Right cardiac atrium (tissue), 5 donors: Measurements from ENCODE around the gene ANGPTL5. TPM values are rescaled to one million over a fixed set of nuclear protein-coding genes. Genes with fewer than 3 reads are reported as not detected.
A peak's percentile ranks its signal among the peaks of the same experiment; 100 is the strongest.
"Not testable (repeated sequence)": the region's sequence is repeated elsewhere in the genome, so short reads cannot be mapped to it uniquely, and the experiment has no call there.

Experiments
- ATAC-seq, 2 donors: fragments of 200-7000 bp; cut with Tn5 transposase; one replicate each; pipeline versions ENCODE4 v1.8.0 to v1.9.1; 2020; ENCODE audit warnings: moderate library complexity in 2 of 2, mild to moderate bottlenecking in 1 of 2
- DNase-seq, 3 donors: peaks; one replicate each; pipeline ENCODE4 v3.0.0-alpha.2; 2020
- H3K27ac ChIP-seq: one replicate; pipeline ENCODE4 v1.5.1; 2013; ENCODE audit warnings: mild to moderate bottlenecking, low read length, control low read depth, moderate library complexity
- H3K27me3 ChIP-seq: one replicate; pipeline ENCODE4 v1.6.1; 2013; ENCODE audit not compliant: control insufficient read depth, insufficient read depth
- H3K4me1 ChIP-seq: one replicate; pipeline ENCODE4 v1.6.1; 2013; ENCODE audit warnings: low read length; ENCODE audit not compliant: control insufficient read depth, insufficient read depth
- H3K4me3 ChIP-seq: one replicate; pipeline ENCODE4 v1.5.1; 2013; ENCODE audit warnings: low read length, control low read depth
- H3K9me3 ChIP-seq: one replicate; pipeline ENCODE4 v1.6.1; 2013; ENCODE audit warnings: low read length; ENCODE audit not compliant: control insufficient read depth
- WGBS: extraction: QIAGEN DNeasy Blood & Tissue Kit; methylation state at CpG from one replicate; pipeline ENCODE4 v1.1.7; 2013; 5-methylcytosine and 5-hydroxymethylcytosine counted together
- intact Hi-C, 4 donors: fragments of 100-400 bp; cut with DNase I; formaldehyde crosslinking; loops; one replicate each; pipeline versions ENCODE4 v1.11.0 to v1.14.0; 2022 to 2023
- polyA plus RNA-seq: library from polyadenylated mRNA; stranded (reverse); fragments of 200-250 nt; gene quantifications from one replicate; pipeline ENCODE4 v1.2.3, GENCODE V29; 2013
- total RNA-seq, 4 donors: library from RNA; stranded (reverse); fragmentation: NEBNext Ultra II Directional; extraction: Animal tissue kit (Norgen Biotek cat#: 25700); gene quantifications; one replicate each; pipeline ENCODE4 v1.2.1, GENCODE V29; 2021
- donor health status: healthy with polysubstance abuse.
- donor health status: DM: no; HTN: yes; CAD: no.
- donor health status: DM: no; HTN: no; CAD: no.
- donor health status: DM: no; HTN: yes; CAD: no; lungs with severe emphysema.
- donor health status: DM: yes; HTN: yes; CAD: no.

ANGPTL5 gene
- total and polyA plus RNA-seq, 5 donors = 1.3 to 4.9 (median 2.7) TPM

- H3K4me3 ChIP-seq = no peak overlapping the region
- WGBS = 57% methylated on average over 5 of the region's 5 CpGs
- ATAC-seq (peak; percentile 29 to 55), DNase-seq (peak in 1 of 3 donors; percentile 26)
- intact Hi-C loops = loop anchor here in 3 of 4 donors (2.0 to 10.0 kb wide), 3 partner anchors 142 to 802 kb away; no protein-coding TSS in a partner anchor
- H3K4me1 ChIP-seq = no peaks in the 10 kb centered on the region
- no peak overlapping the region for H3K27ac ChIP-seq
- no peaks in the 10 kb centered on the region for H3K9me3 ChIP-seq
- no peaks in the 10 kb centered on the region for H3K27me3 ChIP-seq
These were observed 53.7 kb downstream of the ANGPTL5 start for GRCh38 chr11:101862391-101863233.

GRCh38 chr11:101860696-101861427 is 55.5 kb downstream of the ANGPTL5 start:
- no peaks in the 10 kb centered on the region for H3K4me1 ChIP-seq
- ATAC-seq (peak; percentile 90 to 91), DNase-seq (peak; percentile 17 to 57 (median 52))
- H3K4me3 ChIP-seq = no peak overlapping the region
- no peaks in the 10 kb centered on the region for H3K27me3 ChIP-seq
- no peak overlapping the region for H3K27ac ChIP-seq
- intact Hi-C loops = loop anchor here (2.0 to 10.0 kb wide), 4 partner anchors 146 to 804 kb away; no protein-coding TSS in a partner anchor
- H3K9me3 ChIP-seq = no peaks in the 10 kb centered on the region
- WGBS = 21% methylated on average over 9 of the region's 9 CpGs

GRCh38 chr11:101852260-101852659 is 64.1 kb downstream of the ANGPTL5 start:
- H3K27ac ChIP-seq, H3K4me1 ChIP-seq, DNase-seq, intact Hi-C loops, H3K4me3 ChIP-seq, H3K9me3 ChIP-seq, ATAC-seq, H3K27me3 ChIP-seq: not testable (repeated sequence)
- WGBS = 95% methylated on average over 11 of the region's 11 CpGs

GRCh38 chr11:101848262-101848661 is 68.1 kb downstream of the ANGPTL5 start:
- WGBS = 20% methylated on average over 2 of the region's 2 CpGs
- H3K4me3 ChIP-seq = no peak overlapping the region
- DNase-seq (no peak), ATAC-seq (no peak)
- no peaks in the 10 kb centered on the region for H3K27me3 ChIP-seq
- no peaks in the 10 kb centered on the region for H3K9me3 ChIP-seq
- H3K27ac ChIP-seq = no peak overlapping the region
- H3K4me1 ChIP-seq = no peaks in the 10 kb centered on the region
- intact Hi-C loops = loop anchor here in 3 of 4 donors (5.0 to 10.0 kb wide), 2 partner anchors 391 to 393 kb away; no protein-coding TSS in a partner anchor

GRCh38 chr11:101844608-101845007 is 71.7 kb downstream of the ANGPTL5 start:
- DNase-seq = no peak
- ATAC-seq = no peak
- intact Hi-C loops = loop anchor here in 3 of 4 donors (5.0 to 10.0 kb wide), 2 partner anchors 387 to 390 kb away; no protein-coding TSS in a partner anchor

GRCh38 chr11:101840704-101841103 is 75.6 kb downstream of the ANGPTL5 start:
- WGBS = 54% methylated on average over 2 of the region's 2 CpGs
- H3K27me3 ChIP-seq = no peaks in the 10 kb centered on the region
- H3K27ac ChIP-seq = no peak overlapping the region
- H3K4me1 ChIP-seq = no peaks in the 10 kb centered on the region
- DNase-seq (no peak), ATAC-seq (no peak)
- H3K4me3 ChIP-seq = no peak overlapping the region
- H3K9me3 ChIP-seq = no peaks in the 10 kb centered on the region
- intact Hi-C loops = loop anchor here in 1 of 4 donors (10.0 kb wide), 1 partner anchor 386 kb away; no protein-coding TSS in a partner anchor

More at GRCh38 chr11:101844608-101845007, 71.7 kb downstream of the ANGPTL5 start:
- Histone ChIP-seq H3K27ac (no peak overlapping the region), H3K4me3 (no peak overlapping the region), H3K9me3 (no peaks in the 10 kb centered on the region), H3K27me3 (no peaks in the 10 kb centered on the region), H3K4me1 (no peaks in the 10 kb centered on the region)

Other genes with a start within 250 kb of the ANGPTL5 start
- 1 to 10 TPM; 3.9 to 7.2 (median 5.7) TPM for gene CEP126, start 1.5 kb downstream of the ANGPTL5 start, total RNA-seq
- gene CEP126, start 1.5 kb downstream of the ANGPTL5 start, polyA plus RNA-seq = 3.1 TPM
- 1 to 10 TPM; 1.1 to 1.7 (median 1.6) TPM for gene CFAP300, start 130.9 kb upstream of the ANGPTL5 start, total RNA-seq
- gene CFAP300, start 130.9 kb upstream of the ANGPTL5 start, polyA plus RNA-seq = 1.1 TPM
- 100 to 1,000 TPM in 3 of 4 donors, 10 to 100 TPM in 1; 97.4 to 112 (median 106) TPM for gene YAP1, start 193.9 kb upstream of the ANGPTL5 start, total RNA-seq
- gene YAP1, start 193.9 kb upstream of the ANGPTL5 start, polyA plus RNA-seq = 32.0 TPM